DND-41 (cell line): ENCODE results near the gene PARP1.

Experiments
- CTCF ChIP-seq: IDR thresholded peaks from 2 replicates; pipeline ENCODE4 v1.5.1; 2012; ENCODE audit warnings: borderline replicate concordance, low read length, moderate library complexity, mild to moderate bottlenecking; ENCODE audit not compliant: poor library complexity, severe bottlenecking; ENCODE audit errors: extremely low read depth
- EZH2 ChIP-seq: IDR thresholded peaks from 3 replicates; pipeline ENCODE4 v1.6.1; 2012; ENCODE audit warnings: borderline replicate concordance, low read depth, mild to moderate bottlenecking, moderate library complexity, low read length, inconsistent platforms; ENCODE audit not compliant: severe bottlenecking

- no peak for TF ChIP-seq EZH2
- no peak for TF ChIP-seq CTCF
These were observed 12.4 kb upstream of the PARP1 start for GRCh38 chr1:226420328-226420727.
